Aorta (tissue), 5 donors: ENCODE data around the gene MICOS13. TPM values are rescaled to one million over a fixed set of nuclear protein-coding genes. Genes with fewer than 3 reads are reported as not detected.

ENCODE experiments used
- ATAC-seq: fragments of 200-7000 bp; cut with Tn5 transposase; one replicate; pipeline ENCODE4 v1.9.1; 2022; ENCODE audit warnings: moderate library complexity; ENCODE audit not compliant: low FRiP score
- DNase-seq, 2 donors: peaks; one replicate each; pipeline ENCODE4 v3.0.0-alpha.2; 2020
- H3K27ac ChIP-seq, 2 donors: one replicate each; pipeline ENCODE4 v1.5.1; 2013; ENCODE audit warnings: low read length in 2 of 2, mild to moderate bottlenecking in 2 of 2, moderate library complexity in 2 of 2, control low read depth in 1 of 2, inconsistent platforms in 1 of 2, low read depth in 1 of 2
- H3K27me3 ChIP-seq, 2 donors: one replicate each; pipeline ENCODE4 v1.6.1; 2013; ENCODE audit warnings: control low read depth in 1 of 2, low read length in 1 of 2, mild to moderate bottlenecking in 1 of 2, moderate library complexity in 1 of 2; ENCODE audit not compliant: insufficient read depth in 2 of 2, control insufficient read depth in 1 of 2
- H3K36me3 ChIP-seq, 2 donors: one replicate each; pipeline ENCODE4 v1.6.1; 2013; ENCODE audit warnings: control low read depth in 1 of 2, low read length in 1 of 2, mild to moderate bottlenecking in 1 of 2; ENCODE audit not compliant: insufficient read depth in 2 of 2, control insufficient read depth in 1 of 2
- H3K4me1 ChIP-seq, 2 donors: one replicate each; pipeline ENCODE4 v1.6.1; 2013; ENCODE audit warnings: low read length in 2 of 2, control low read depth in 1 of 2, mild to moderate bottlenecking in 1 of 2, moderate library complexity in 1 of 2; ENCODE audit not compliant: insufficient read depth in 2 of 2, control insufficient read depth in 1 of 2
- H3K4me3 ChIP-seq, 2 donors: one replicate each; pipeline ENCODE4 v1.5.1; 2013; ENCODE audit warnings: low read length in 2 of 2, control low read depth in 1 of 2, mild to moderate bottlenecking in 1 of 2
- H3K9me3 ChIP-seq: one replicate; pipeline ENCODE4 v1.6.1; 2013; ENCODE audit warnings: mild to moderate bottlenecking, low read length; ENCODE audit not compliant: control insufficient read depth
- WGBS, 2 donors: extraction: QIAGEN DNeasy Blood & Tissue Kit; methylation state at CpG; one replicate each; pipeline ENCODE4 v1.1.7; 2013; 5-methylcytosine and 5-hydroxymethylcytosine counted together
- intact Hi-C, 2 donors: fragments of 100-400 bp; cut with DNase I; formaldehyde crosslinking; loops; one replicate each; pipeline versions ENCODE4 v1.14.2 to v1.15.0; 2022
- polyA plus RNA-seq, 2 donors: library from polyadenylated mRNA; stranded (reverse); fragments of 200-250 nt; gene quantifications; one replicate each; pipeline ENCODE4 v1.2.3, GENCODE V29; 2013
- total RNA-seq, 2 donors: library from RNA; stranded (reverse); fragmentation: NEBNext Ultra II Directional; extraction: Animal tissue kit (Norgen Biotek cat#: 25700); gene quantifications; one replicate each; pipeline ENCODE4 v1.2.1, GENCODE V29; 2021
- donor health status: healthy with polysubstance abuse.
- donor health status: Bipolar disorder and iron deficiency.
- donor health status: DM: no; HTN: no; CAD: no.
- donor health status: DM: no; HTN: no; CAD: no.
- donor health status: DM: yes; HTN: yes; CAD: no.

Gene MICOS13
- total and polyA plus RNA-seq, 4 donors: 35.4 to 103 (median 69.5) TPM

DNA sequence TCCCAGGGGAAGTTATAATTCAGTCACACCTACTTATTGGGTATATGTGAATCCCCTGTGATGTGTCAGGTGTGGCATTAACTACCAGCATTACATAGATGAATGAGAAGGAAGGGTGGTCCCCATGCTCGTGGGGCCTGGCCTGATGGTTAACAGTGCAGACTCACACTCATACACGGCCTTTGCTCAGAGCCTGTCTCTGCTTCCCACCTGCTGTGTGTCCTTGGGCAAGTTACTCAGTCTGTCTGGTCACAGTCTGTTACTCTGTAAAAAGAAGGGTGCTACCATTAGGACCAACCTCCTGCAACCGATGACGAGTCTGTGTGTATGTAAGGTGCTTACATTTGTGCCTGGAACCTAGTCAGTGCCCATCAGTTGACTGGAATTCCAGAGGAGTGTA, 33.6 kb downstream of the MICOS13 start:
- no peak overlapping the region for H3K27ac ChIP-seq
- H3K9me3 ChIP-seq: no peaks in the 10 kb centered on the region
- ATAC-seq (no peak), DNase-seq (no peak)
- peaks cover 7% of the 10 kb centered on the region in 2 donors for H3K36me3 ChIP-seq
- no peak overlapping the region for H3K4me3 ChIP-seq
- H3K4me1 ChIP-seq: no peaks in the 10 kb centered on the region
- 86 to 92% methylated on average over 4 of the region's 4 CpGs for WGBS, 2 donors
- intact Hi-C loops: no loop called here
- no peaks in the 10 kb centered on the region for H3K27me3 ChIP-seq

DNA sequence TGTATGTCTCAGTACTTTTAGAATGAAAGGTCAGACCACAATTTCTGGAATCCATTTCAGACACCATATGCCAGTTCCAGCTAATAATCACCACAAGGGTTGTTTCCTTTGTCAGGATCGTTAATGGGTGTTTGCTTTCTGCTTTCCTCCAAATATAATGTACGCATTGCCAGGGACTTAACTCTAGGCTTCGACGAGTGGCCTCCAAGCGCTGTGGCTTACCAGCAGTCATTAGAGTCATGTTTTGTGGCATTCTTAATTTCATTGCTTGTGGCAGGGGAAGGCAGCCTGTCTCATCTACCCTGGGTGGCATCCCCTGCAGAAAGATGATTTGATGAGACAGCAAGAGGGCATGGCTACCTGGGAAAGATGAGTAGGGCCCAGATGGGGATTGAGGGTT, 34.9 kb downstream of the MICOS13 start:
- Histone ChIP-seq H3K36me3 (peaks cover 7% of the 10 kb centered on the region in 2 donors), H3K4me3 (no peak overlapping the region), H3K9me3 (no peaks in the 10 kb centered on the region), H3K27me3 (no peaks in the 10 kb centered on the region), H3K4me1 (no peaks in the 10 kb centered on the region), H3K27ac (no peak overlapping the region)
- DNase-seq: peak in 1 of 2 donors; percentile 33
- intact Hi-C loops: no loop called here
- 89 to 91% methylated on average over 5 of the region's 5 CpGs for WGBS, 2 donors
- no peak for ATAC-seq

DNA sequence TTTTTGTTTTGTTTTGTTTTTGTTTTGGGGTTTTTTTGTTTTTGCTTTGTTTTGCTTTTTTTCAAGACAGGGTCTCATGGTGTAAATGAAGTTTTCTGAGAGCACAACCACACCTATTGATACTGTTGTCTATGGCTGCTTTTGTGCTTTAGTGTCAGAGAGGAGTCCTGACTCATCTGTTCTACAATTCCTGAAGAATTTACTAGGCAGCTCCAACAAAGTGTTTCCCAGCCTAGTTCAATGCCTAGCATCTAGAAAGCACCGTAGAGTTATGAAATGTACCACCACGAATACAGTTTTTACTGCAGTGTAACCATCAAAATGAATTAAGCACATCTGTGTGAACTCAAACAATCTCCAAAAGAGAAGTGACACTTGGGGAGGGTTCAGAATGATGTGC, 36.3 kb downstream of the MICOS13 start:
- H3K36me3 ChIP-seq: peaks cover 7% of the 10 kb centered on the region in 2 donors
- ATAC-seq: no peak
- H3K4me1 ChIP-seq: no peaks in the 10 kb centered on the region
- intact Hi-C loops: no loop called here
- H3K4me3 ChIP-seq: no peak overlapping the region
- no peaks in the 10 kb centered on the region for H3K27me3 ChIP-seq
- DNase-seq: no peak
- H3K9me3 ChIP-seq: no peaks in the 10 kb centered on the region
- WGBS, 2 donors: 85 to 89% methylated on average over 2 of the region's 2 CpGs
- no peak overlapping the region for H3K27ac ChIP-seq

DNA sequence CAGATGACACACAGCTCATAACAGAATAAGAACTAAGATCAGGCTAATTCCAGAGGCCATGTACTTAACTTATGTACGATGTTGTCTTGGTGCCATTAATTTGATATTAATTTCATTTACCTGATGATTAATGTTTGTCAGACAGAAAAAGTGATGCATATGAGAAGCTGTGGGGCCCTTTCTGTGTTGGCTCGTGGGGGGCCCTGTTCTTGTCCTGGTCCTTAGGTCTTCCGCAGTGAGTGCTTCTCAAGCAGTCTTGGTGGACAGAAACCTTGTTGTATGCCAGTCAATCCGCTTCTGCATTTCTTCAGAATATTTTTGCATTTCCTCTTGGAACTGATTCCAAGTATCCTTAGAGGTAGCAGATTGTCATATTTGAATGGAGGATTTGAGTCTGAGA, 37.3 kb downstream of the MICOS13 start:
- Histone ChIP-seq H3K4me1 (no peaks in the 10 kb centered on the region), H3K27ac (no peak overlapping the region), H3K9me3 (no peaks in the 10 kb centered on the region), H3K36me3 (peaks cover 6 to 7% of the 10 kb centered on the region in 2 donors), H3K27me3 (no peaks in the 10 kb centered on the region), H3K4me3 (no peak overlapping the region)
- 81 to 84% methylated on average over 4 of the region's 4 CpGs for WGBS, 2 donors
- intact Hi-C loops: no loop called here
- DNase-seq (no peak), ATAC-seq (no peak)

DNA sequence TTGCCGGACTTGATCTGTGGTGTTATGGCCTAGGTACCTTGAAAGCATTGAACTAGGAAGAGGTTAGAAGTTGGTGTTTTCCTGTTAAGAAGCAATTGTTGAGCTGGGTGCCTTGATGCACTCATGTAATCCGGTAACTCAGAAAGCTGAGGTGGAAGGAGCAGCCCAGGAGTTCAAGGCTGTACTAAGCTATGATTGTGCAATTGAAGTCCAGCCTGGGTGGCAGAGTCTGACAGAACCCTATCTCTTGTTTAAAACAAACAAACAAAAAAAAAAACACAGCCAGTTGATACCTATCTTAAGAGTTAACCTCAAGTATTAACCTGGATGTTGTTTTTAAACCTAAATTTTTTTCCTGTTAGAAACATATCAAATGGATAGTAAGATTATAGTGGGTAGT, 38.1 kb downstream of the MICOS13 start:
- 88 to 95% methylated on average over 2 of the region's 2 CpGs for WGBS, 2 donors
- Histone ChIP-seq H3K27ac (no peak overlapping the region), H3K9me3 (no peaks in the 10 kb centered on the region), H3K27me3 (no peaks in the 10 kb centered on the region), H3K4me1 (no peaks in the 10 kb centered on the region), H3K36me3 (peaks cover 5 to 6% of the 10 kb centered on the region in 2 donors), H3K4me3 (no peak overlapping the region)
- intact Hi-C loops: no loop called here
- DNase-seq (no peak), ATAC-seq (no peak)

DNA sequence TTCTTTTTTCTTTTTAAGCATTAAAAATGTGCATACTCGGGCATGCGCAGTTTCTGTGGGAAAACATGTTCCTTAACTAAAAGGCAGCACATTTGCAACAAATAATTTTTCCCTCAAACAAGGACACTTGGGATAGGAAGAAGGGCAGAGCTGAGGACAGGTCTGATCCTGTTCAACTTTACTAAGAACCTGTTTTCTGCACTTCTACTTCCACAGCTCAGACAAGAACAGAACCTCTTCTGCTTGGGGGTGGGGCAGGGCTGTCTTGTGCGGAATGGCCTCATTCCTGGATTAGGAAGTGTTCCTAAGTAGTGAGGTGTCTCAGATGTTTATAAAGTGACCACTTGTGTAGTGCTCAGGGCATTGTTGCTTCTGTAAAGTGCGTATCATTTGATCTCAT, 39.1 kb downstream of the MICOS13 start:
- no peak for DNase-seq
- no peak overlapping the region for H3K4me3 ChIP-seq
- 89% methylated on average over 4 of the region's 4 CpGs for WGBS, 2 donors
- H3K4me1 ChIP-seq: no peaks in the 10 kb centered on the region
- H3K27me3 ChIP-seq: no peaks in the 10 kb centered on the region
- H3K9me3 ChIP-seq: no peaks in the 10 kb centered on the region
- no peak overlapping the region for H3K27ac ChIP-seq
- no peak for ATAC-seq
- intact Hi-C loops: no loop called here
- peaks cover 4 to 5% of the 10 kb centered on the region in 2 donors for H3K36me3 ChIP-seq

DNA sequence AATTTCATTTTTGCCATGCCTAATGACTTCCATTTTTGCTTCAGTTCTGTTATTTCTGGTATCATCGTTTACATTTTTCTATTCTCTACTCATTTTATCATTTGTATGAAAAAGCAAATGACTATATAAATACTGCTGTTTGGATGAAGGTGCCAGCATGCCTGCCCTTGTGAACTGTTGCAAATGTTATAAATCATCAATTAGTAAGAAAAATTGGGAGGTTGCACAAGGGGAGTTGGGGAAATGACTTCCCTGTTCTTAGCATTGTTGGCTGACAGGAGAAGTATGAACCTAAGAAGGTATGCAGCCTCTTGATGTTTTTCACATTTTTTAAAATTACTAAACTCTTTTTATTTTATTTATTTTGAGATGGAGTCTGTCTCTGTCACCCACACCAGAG, 42.3 kb downstream of the MICOS13 start:
- no peaks in the 10 kb centered on the region for H3K27me3 ChIP-seq
- H3K27ac ChIP-seq: no peak overlapping the region
- no peak for ATAC-seq
- DNase-seq: no peak
- intact Hi-C loops: no loop called here
- H3K9me3 ChIP-seq: no peaks in the 10 kb centered on the region
- H3K4me3 ChIP-seq: no peak overlapping the region
- 49 to 51% methylated on average over 1 of the region's 1 CpG for WGBS, 2 donors
- no peaks in the 10 kb centered on the region for H3K4me1 ChIP-seq
- peaks cover 0 to 4% of the 10 kb centered on the region in 2 donors for H3K36me3 ChIP-seq

DNA sequence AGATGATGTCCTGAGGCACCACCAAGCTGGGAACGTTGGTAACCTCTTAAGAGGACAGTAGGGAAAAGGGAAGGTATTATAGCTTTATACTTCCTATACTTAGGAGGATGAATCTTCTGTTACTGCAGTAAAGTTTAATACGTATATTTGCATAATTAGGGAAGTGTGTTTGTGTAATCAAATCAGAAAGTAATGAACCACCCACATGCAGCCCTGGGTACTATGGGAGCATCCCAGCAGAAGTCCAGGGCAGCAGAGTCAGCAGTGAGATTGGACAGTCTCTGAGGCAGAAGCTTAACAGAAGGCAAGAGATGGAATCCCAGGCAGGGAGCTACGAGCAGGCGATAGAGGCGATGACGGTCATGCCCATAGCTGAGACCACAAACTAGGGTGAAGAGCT, 44.9 kb downstream of the MICOS13 start:
- Histone ChIP-seq H3K9me3 (no peaks in the 10 kb centered on the region), H3K27ac (no peak overlapping the region), H3K36me3 (peaks cover 0 to 1% of the 10 kb centered on the region in 2 donors), H3K27me3 (no peaks in the 10 kb centered on the region), H3K4me3 (no peak overlapping the region), H3K4me1 (peaks cover 0 to 3% of the 10 kb centered on the region in 2 donors)
- intact Hi-C loops: no loop called here
- DNase-seq: no peak
- no peak for ATAC-seq
- WGBS, 2 donors: 87 to 89% methylated on average over 6 of the region's 6 CpGs

DNA sequence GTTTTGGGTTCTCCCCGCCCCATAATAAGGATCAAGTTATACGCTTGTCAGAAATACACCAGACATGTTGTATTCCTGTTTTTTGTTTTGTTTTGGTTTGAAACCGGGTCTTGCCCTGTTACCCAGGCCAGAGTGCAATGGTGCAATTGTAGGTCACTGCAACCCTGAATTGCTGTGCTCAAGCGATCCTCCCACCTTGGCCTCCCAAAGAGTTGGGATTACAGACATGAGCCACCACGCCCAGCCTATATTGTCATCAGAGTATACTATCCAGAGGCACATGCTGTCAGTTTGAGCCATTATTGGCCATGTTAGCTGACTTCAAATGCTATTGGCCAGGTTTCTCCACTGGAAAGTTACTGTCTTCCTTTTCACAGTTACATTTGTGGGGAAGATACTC, 47.7 kb downstream of the MICOS13 start:
- Histone ChIP-seq H3K27me3 (no peaks in the 10 kb centered on the region), H3K4me1 (peaks cover 3 to 6% of the 10 kb centered on the region in 2 donors), H3K27ac (no peak overlapping the region), H3K4me3 (no peak overlapping the region), H3K36me3 (peaks cover 0 to 1% of the 10 kb centered on the region in 2 donors), H3K9me3 (no peaks in the 10 kb centered on the region)
- no peak for DNase-seq
- ATAC-seq: no peak
- WGBS, 2 donors: 89% methylated on average over 5 of the region's 5 CpGs
- intact Hi-C loops: no loop called here
